ENCODE measurements around the gene P3H3. TPM values are rescaled to one million over a fixed set of nuclear protein-coding genes. Genes with fewer than 3 reads are reported as not detected.
"Not testable (repeated sequence)": the region's sequence is repeated elsewhere in the genome, so short reads cannot be mapped to it uniquely, and the experiment has no call there.

The P3H3 gene
- total RNA-seq, 1 donor from 2014 or later, result 1.9 TPM

DNA sequence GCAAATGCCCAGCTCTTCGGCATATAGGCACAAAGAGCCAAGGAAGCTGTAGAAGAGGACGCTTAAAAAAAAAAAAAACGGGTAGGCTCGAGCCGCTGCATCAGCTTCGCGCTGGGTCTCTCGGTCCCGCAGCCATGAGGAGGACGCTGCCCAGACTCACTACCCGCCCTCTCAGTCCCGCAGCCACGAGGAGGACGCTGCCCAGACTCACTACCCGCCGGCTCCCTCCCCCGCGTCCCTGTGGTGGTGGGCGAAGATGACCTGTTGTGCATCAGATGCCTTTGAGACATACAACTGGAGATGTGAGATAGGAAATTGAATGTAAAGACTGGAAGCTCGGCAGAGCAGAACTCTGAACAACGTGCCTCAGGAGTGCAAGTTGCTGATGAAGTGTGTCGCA is 56.3 kb downstream of the P3H3 start:
- intact Hi-C loops (cut with micrococcal nuclease), result no loop called here

DNA sequence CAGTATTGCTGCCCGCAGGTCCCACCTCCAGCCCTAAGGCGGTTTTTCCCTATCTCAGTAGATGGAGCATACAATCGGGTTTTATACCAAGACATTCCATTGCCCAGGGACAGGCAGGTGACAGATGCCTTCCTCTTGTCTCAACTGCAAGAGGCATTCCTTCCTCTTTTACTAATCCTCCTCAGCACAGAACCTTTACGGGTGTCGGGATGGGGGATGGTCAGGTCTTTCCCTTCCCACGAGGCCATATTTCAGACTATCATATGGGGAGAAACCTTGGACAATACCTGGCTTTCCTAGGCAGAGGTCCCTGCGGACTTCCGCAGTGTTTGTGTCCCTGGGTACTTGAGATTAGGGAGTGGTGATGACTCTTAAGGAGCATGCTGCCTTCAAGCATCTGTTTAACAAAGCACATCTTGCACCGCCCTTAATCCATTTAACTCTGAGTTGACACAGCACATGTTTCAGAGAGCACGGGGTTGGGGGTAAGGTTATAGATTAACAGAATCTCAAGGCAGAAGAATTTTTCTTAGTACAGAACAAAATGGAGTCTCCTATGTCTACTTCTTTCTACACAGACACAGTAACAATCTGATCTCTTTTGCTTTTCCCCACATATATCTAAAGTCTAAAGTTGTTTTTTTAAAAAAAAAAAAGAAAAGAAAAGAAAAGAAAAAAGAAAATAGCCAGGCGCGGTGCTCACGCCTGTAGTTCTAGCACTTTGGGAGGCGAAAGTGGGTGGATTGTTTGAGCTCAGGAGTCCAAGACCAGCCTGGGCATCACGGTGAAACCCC is 58.2 kb downstream of the P3H3 start:
- intact Hi-C loops (cut with micrococcal nuclease), result not testable (repeated sequence)

DNA sequence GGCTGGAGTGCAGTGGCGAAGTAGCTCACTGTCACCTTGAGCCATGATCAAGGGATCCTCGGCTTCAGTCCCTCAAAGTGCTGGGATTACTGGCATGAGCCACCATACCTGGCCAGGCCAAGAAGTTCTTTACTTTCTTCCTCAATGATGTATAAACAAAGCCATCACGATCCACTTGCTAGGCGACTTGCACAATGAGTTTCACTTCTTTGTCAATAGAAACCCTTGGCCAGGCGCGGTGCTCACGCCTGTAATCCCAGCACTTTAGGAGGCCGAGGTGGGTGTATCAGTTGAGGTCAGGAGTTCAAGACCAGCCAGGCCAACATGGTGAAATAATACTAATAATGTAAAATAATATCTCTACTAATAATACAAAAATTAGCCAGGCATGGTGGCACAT is 59.3 kb downstream of the P3H3 start:
- intact Hi-C loops (cut with micrococcal nuclease), result no loop called here

DNA sequence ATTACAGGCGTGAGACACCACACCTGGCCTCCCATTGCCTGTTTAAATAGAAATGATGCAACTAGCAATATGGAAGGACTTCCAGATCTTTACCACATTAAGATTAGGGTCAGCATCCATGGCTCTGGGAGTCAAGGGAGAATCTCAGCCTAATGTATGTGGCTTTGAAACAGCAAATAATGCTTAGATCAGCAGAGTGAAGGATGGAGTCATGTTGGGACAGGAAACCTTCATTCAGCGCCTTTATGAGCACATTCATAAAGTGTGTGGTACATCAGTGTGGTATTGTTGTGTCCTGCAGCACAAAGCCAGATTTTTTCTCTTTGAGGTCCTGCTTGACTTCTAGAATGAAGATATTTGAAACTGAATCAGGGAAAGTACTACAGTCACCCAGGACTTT is 60.2 kb downstream of the P3H3 start:
- intact Hi-C loops (cut with micrococcal nuclease), result no loop called here

DNA sequence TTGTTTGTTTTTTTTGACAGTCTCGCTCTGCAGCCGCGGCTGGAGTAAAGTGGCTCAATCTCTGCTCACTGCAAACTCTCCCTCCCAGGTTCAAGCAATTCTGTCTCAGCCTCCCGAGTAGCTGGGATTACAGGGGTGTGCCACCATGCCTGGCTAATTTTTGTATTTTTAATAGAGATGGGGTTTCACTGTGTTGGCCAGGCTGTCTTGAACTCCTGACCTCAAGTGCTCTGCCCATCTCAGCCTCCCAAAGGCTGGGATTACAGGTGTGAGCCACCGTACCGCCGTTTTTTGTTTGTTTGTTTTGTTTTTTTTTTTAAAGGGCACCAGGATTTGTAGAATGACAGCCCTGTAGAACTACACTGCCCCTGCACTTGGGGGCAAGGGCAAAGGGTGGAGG is 60.6 kb downstream of the P3H3 start:
- intact Hi-C loops (cut with micrococcal nuclease), result not testable (repeated sequence)

Other genes starting within 250 kb of the P3H3 start
- gene CHD4, start 221.0 kb upstream of the P3H3 start, total RNA-seq, result 294 and 309 TPM in 2 replicates
- gene LPAR5, start 192.4 kb upstream of the P3H3 start, total RNA-seq, result 4.6 and 5.7 TPM in 2 replicates
- gene ACRBP, start 181.0 kb upstream of the P3H3 start, total RNA-seq, result 1.0 and 1.5 TPM in 2 replicates
- 23.7 and 27.7 TPM in 2 replicates for gene ING4, start 165.3 kb upstream of the P3H3 start, total RNA-seq
- gene ZNF384, start 139.0 kb upstream of the P3H3 start, total RNA-seq, result 86.9 and 89.9 TPM in 2 replicates
- 0.22 and 0.49 TPM in 2 replicates for gene PIANP, start 127.6 kb upstream of the P3H3 start, total RNA-seq
- 29.5 and 30.6 TPM in 2 replicates for gene COPS7A, start 104.4 kb upstream of the P3H3 start, total RNA-seq
- 116 and 124 TPM in 2 replicates for gene MLF2, start 75.3 kb upstream of the P3H3 start, total RNA-seq
- 125 and 129 TPM in 2 replicates for gene PTMS, start 62.0 kb upstream of the P3H3 start, total RNA-seq
- 52.2 TPM in 2 replicates for gene LAG3, start 55.9 kb upstream of the P3H3 start, total RNA-seq
- 274 and 279 TPM in 2 replicates for gene CD4, start 38.9 kb upstream of the P3H3 start, total RNA-seq
- gene GPR162, start 6.6 kb upstream of the P3H3 start, total RNA-seq, result 0.17 and 0.29 TPM in 2 replicates
- gene GNB3, start 12.5 kb downstream of the P3H3 start, total RNA-seq, result 0.47 and 1.5 TPM in 2 replicates
- 51.7 and 64.4 TPM in 2 replicates for gene CDCA3, start 22.9 kb downstream of the P3H3 start, total RNA-seq
- gene USP5, start 23.7 kb downstream of the P3H3 start, total RNA-seq, result 110 and 115 TPM in 2 replicates
- 913 and 928 TPM in 2 replicates for gene TPI1, start 39.1 kb downstream of the P3H3 start, total RNA-seq
- 15.8 and 18.2 TPM in 2 replicates for gene SPSB2, start 44.9 kb downstream of the P3H3 start, total RNA-seq
- 5.7 and 6.9 TPM in 2 replicates for gene LRRC23, start 76.4 kb downstream of the P3H3 start, total RNA-seq
- gene ENO2, start 86.2 kb downstream of the P3H3 start, total RNA-seq, result 126 and 128 TPM in 2 replicates
- gene ATN1, start 99.6 kb downstream of the P3H3 start, total RNA-seq, result 42.9 and 44.1 TPM in 2 replicates
- not detected in 2 replicates for gene RNU7-1, start 115.4 kb downstream of the P3H3 start, total RNA-seq
- gene C12orf57, start 115.6 kb downstream of the P3H3 start, total RNA-seq, result 126 and 140 TPM in 2 replicates
- 189 and 193 TPM in 2 replicates for gene PTPN6, start 122.9 kb downstream of the P3H3 start, total RNA-seq
- 208 and 209 TPM in 2 replicates for gene PHB2, start 142.3 kb downstream of the P3H3 start, total RNA-seq
- gene EMG1, start 142.5 kb downstream of the P3H3 start, total RNA-seq, result 65.5 and 71.1 TPM in 2 replicates
- 37.4 and 40.3 TPM in 2 replicates for gene LPCAT3, start 190.1 kb downstream of the P3H3 start, total RNA-seq
- gene C1S, start 232.3 kb downstream of the P3H3 start, total RNA-seq, result 1.7 and 2.7 TPM in 2 replicates